Measurements from ENCODE around the gene NOD2. TPM values are rescaled to one million over a fixed set of nuclear protein-coding genes. Genes with fewer than 3 reads are reported as not detected.

Gene NOD2
- total RNA-seq, 1 donor from 2014 or later = not detected

DNA sequence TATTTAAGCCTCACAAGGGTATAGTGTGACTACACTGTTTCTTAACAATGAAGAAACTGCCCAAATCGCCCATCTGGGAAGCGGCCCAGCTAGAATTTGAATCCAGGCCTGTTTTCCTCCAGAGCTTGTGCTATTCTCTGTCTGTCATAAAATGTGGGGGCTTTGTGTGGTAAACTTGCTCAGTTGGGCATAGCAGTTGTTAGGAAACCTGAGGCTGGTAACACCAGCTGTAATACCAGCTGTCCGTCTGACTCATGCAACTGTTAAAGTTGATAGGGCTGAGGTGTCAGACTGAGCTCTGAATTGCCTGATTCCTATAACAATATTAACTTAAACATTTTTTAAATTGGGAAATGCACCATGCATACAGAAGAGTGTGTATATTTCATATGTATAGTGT, 9.3 kb downstream of the NOD2 start:
- FAIRE-seq = no peak
- H3K79me2 ChIP-seq (ENCODE audit: insufficient read depth, low read length) = no peaks in the 10 kb centered on the region
- no peak for DNase-seq (ENCODE audit: low read depth)
- TF ChIP-seq CTCF (IDR thresholded peaks at IDR 0.05; ENCODE audit: insufficient read depth, low read depth, low read length) (no peak), EZH2 (IDR thresholded peaks at IDR 0.05; ENCODE audit: insufficient read depth, low read length) (no peak)
- Mint-ChIP-seq H3K4me3 (ENCODE audit: unreplicated experiment) (no peak overlapping the region), H3K27ac (ENCODE audit: unreplicated experiment) (no peak overlapping the region), H3K36me3 (ENCODE audit: low read depth, unreplicated experiment) (no peaks in the 10 kb centered on the region), H3K4me1 (ENCODE audit: low read depth, unreplicated experiment) (peaks cover 9% of the 10 kb centered on the region), H3K9me3 (ENCODE audit: unreplicated experiment) (peaks cover 21% of the 10 kb centered on the region), H3K27me3 (ENCODE audit: low read depth, unreplicated experiment) (peaks cover 17% of the 10 kb centered on the region)
- H3K4me3 ChIP-seq (ENCODE audit: insufficient read depth, low read depth, low read length) = no peak overlapping the region
- no peaks in the 10 kb centered on the region for H4K20me1 ChIP-seq (ENCODE audit: insufficient read depth, low read length)
- H3K4me1 ChIP-seq (ENCODE audit: insufficient read depth, low read length) = no peaks in the 10 kb centered on the region
- no peak overlapping the region for H3K9ac ChIP-seq (ENCODE audit: low read length)
- no peak overlapping the region for H3K27ac ChIP-seq (ENCODE audit: low read depth, low read length)
- no peak overlapping the region for H3K4me2 ChIP-seq (ENCODE audit: low read length)
- H3K9me3 ChIP-seq (ENCODE audit: insufficient read depth, low read depth, low read length) = peaks cover 7% of the 10 kb centered on the region
- no peaks in the 10 kb centered on the region for H3K36me3 ChIP-seq (ENCODE audit: insufficient read depth, low read length)
- H2AFZ ChIP-seq (ENCODE audit: low read depth, low read length) = no peak overlapping the region
- H3K27me3 ChIP-seq (ENCODE audit: insufficient read depth, low read length) = no peaks in the 10 kb centered on the region

DNA sequence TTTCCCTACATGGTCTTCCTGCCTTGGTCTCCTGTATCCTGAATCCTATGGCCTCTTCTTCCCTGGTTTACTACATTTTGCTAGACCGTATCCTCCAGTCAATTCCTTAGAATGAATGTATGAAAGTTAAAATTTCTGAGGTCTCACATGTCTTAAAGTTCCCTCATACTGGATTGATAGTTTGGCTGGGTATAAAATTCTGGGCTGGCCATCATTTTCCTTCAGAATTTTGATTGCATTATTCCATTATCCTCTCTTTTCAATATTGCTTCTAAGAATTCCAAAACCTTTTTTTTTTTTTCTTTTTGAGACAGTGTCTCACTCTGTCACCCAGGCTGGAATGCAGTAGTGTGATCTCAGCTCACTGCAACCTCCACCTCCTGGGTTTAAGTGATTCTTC, 10.8 kb downstream of the NOD2 start:
- H3K27me3 Mint-ChIP-seq (ENCODE audit: low read depth, unreplicated experiment) = peaks cover 22% of the 10 kb centered on the region
- Histone ChIP-seq H3K9me3 (ENCODE audit: insufficient read depth, low read depth, low read length) (peaks cover 7% of the 10 kb centered on the region), H3K79me2 (ENCODE audit: insufficient read depth, low read length) (no peaks in the 10 kb centered on the region), H3K4me1 (ENCODE audit: insufficient read depth, low read length) (no peaks in the 10 kb centered on the region), H2AFZ (ENCODE audit: low read depth, low read length) (no peak overlapping the region), H3K27ac (ENCODE audit: low read depth, low read length) (no peak overlapping the region), H3K9ac (ENCODE audit: low read length) (no peak overlapping the region), H4K20me1 (ENCODE audit: insufficient read depth, low read length) (no peaks in the 10 kb centered on the region), H3K4me3 (ENCODE audit: insufficient read depth, low read depth, low read length) (no peak overlapping the region), H3K27me3 (ENCODE audit: insufficient read depth, low read length) (no peaks in the 10 kb centered on the region), H3K36me3 (ENCODE audit: insufficient read depth, low read length) (no peaks in the 10 kb centered on the region), H3K4me2 (ENCODE audit: low read length) (no peak overlapping the region)
- TF ChIP-seq CTCF (IDR thresholded peaks at IDR 0.05; ENCODE audit: insufficient read depth, low read depth, low read length) (no peak), EZH2 (IDR thresholded peaks at IDR 0.05; ENCODE audit: insufficient read depth, low read length) (no peak)
- H3K4me3 Mint-ChIP-seq (ENCODE audit: unreplicated experiment) = no peak overlapping the region
- no peak for DNase-seq (ENCODE audit: low read depth)
- peaks cover 21% of the 10 kb centered on the region for H3K9me3 Mint-ChIP-seq (ENCODE audit: unreplicated experiment)
- H3K36me3 Mint-ChIP-seq (ENCODE audit: low read depth, unreplicated experiment) = no peaks in the 10 kb centered on the region
- peaks cover 6% of the 10 kb centered on the region for H3K4me1 Mint-ChIP-seq (ENCODE audit: low read depth, unreplicated experiment)
- no peak overlapping the region for H3K27ac Mint-ChIP-seq (ENCODE audit: unreplicated experiment)
- no peak for FAIRE-seq

GRCh38 chr16:50705436-50706110, 12.2 kb downstream of the NOD2 start:
- Histone ChIP-seq H3K27ac (ENCODE audit: low read depth, low read length) (no peak overlapping the region), H3K9me3 (ENCODE audit: insufficient read depth, low read depth, low read length) (peaks cover 7% of the 10 kb centered on the region), H3K4me3 (ENCODE audit: insufficient read depth, low read depth, low read length) (no peak overlapping the region), H3K36me3 (ENCODE audit: insufficient read depth, low read length) (no peaks in the 10 kb centered on the region), H3K4me2 (ENCODE audit: low read length) (no peak overlapping the region), H3K27me3 (ENCODE audit: insufficient read depth, low read length) (no peaks in the 10 kb centered on the region), H2AFZ (ENCODE audit: low read depth, low read length) (no peak overlapping the region), H3K79me2 (ENCODE audit: insufficient read depth, low read length) (no peaks in the 10 kb centered on the region), H3K4me1 (ENCODE audit: insufficient read depth, low read length) (no peaks in the 10 kb centered on the region), H3K9ac (ENCODE audit: low read length) (no peak overlapping the region), H4K20me1 (ENCODE audit: insufficient read depth, low read length) (no peaks in the 10 kb centered on the region)
- FAIRE-seq (no peak), DNase-seq (ENCODE audit: low read depth) (no peak)
- Mint-ChIP-seq H3K27ac (ENCODE audit: unreplicated experiment) (no peak overlapping the region), H3K4me3 (ENCODE audit: unreplicated experiment) (no peak overlapping the region), H3K36me3 (ENCODE audit: low read depth, unreplicated experiment) (no peaks in the 10 kb centered on the region), H3K4me1 (ENCODE audit: low read depth, unreplicated experiment) (peaks cover 6% of the 10 kb centered on the region), H3K27me3 (ENCODE audit: low read depth, unreplicated experiment) (peaks cover 23% of the 10 kb centered on the region), H3K9me3 (ENCODE audit: unreplicated experiment) (peaks cover 21% of the 10 kb centered on the region)
- TF ChIP-seq CTCF (IDR thresholded peaks at IDR 0.05; ENCODE audit: insufficient read depth, low read depth, low read length) (no peak), EZH2 (IDR thresholded peaks at IDR 0.05; ENCODE audit: insufficient read depth, low read length) (no peak)

All from astrocyte (in vitro differentiated cells and primary cell).